ENCODE results near the gene PAFAH1B1.

PAFAH1B1 gene

DNA sequence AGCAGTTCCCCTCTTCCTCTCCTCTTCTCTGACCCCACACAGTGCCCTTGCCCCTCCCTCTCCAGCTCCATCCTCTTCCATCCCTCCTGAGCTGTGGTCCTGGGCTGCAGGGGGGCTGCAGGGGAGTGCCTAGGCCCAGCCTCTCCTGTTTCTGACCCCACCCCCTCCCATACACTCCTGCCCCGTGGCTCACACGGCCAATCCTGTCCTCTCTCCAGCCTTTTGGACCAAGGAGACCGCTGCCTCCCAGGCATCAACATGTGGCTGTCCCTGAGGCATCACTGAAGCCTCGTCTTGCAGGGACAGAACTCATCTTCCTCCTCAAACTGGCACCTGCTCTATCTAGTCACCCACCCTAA is 111.4 kb downstream of the PAFAH1B1 start:
- TF ChIP-seq POLR2AphosphoS5 (IDR thresholded peaks at IDR 0.05; ENCODE audit: low read depth, low read length), result no peak
- TF ChIP-seq, protein P1, sequence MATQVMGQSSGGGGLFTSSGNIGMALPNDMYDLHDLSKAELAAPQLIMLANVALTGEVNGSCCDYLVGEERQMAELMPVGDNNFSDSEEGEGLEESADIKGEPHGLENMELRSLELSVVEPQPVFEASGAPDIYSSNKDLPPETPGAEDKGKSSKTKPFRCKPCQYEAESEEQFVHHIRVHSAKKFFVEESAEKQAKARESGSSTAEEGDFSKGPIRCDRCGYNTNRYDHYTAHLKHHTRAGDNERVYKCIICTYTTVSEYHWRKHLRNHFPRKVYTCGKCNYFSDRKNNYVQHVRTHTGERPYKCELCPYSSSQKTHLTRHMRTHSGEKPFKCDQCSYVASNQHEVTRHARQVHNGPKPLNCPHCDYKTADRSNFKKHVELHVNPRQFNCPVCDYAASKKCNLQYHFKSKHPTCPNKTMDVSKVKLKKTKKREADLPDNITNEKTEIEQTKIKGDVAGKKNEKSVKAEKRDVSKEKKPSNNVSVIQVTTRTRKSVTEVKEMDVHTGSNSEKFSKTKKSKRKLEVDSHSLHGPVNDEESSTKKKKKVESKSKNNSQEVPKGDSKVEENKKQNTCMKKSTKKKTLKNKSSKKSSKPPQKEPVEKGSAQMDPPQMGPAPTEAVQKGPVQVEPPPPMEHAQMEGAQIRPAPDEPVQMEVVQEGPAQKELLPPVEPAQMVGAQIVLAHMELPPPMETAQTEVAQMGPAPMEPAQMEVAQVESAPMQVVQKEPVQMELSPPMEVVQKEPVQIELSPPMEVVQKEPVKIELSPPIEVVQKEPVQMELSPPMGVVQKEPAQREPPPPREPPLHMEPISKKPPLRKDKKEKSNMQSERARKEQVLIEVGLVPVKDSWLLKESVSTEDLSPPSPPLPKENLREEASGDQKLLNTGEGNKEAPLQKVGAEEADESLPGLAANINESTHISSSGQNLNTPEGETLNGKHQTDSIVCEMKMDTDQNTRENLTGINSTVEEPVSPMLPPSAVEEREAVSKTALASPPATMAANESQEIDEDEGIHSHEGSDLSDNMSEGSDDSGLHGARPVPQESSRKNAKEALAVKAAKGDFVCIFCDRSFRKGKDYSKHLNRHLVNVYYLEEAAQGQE (IDR thresholded peaks at IDR 0.05; ENCODE audit: insufficient read depth in 1 of 2, low read depth in 2 of 2, low read length in 2 of 2), result no peak
- TF ChIP-seq TAF1 (IDR thresholded peaks at IDR 0.05; ENCODE audit: borderline replicate concordance, insufficient read depth, low read length), result no peak
- no peak for TF ChIP-seq FOXP2 (optimal IDR thresholded peaks at IDR 0.05; ENCODE audit: borderline replicate concordance, extremely low read depth, extremely low read length, insufficient read depth)
- no peak for TF ChIP-seq SIN3A (IDR thresholded peaks at IDR 0.05; ENCODE audit: borderline replicate concordance, insufficient read depth, low read length)

DNA sequence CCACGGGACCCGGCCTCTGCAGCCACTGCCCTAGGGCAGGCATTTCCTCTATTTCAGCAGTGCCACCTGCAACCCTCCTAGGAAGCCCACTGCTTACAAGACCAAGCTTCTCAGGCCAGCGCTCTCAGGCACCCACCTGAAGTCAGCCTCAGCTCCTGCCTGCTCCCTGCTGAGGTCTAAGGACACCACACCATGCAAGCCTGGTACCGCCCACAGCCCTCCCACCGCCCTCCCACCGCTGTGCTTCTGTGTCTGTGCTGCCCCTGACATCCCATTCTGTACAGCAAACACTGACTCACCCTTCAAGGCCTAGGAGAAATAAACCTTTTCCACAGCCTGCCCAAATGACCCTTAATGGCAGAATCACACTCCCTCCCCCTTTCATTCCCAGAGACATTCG is 111.8 kb downstream of the PAFAH1B1 start:
- TF ChIP-seq, protein P1 (IDR thresholded peaks at IDR 0.05; ENCODE audit: insufficient read depth in 1 of 2, low read depth in 2 of 2, low read length in 2 of 2), result no peak
- TF ChIP-seq FOXP2 (optimal IDR thresholded peaks at IDR 0.05; ENCODE audit: borderline replicate concordance, extremely low read depth, extremely low read length, insufficient read depth) (no peak), POLR2AphosphoS5 (IDR thresholded peaks at IDR 0.05; ENCODE audit: low read depth, low read length) (no peak), TAF1 (IDR thresholded peaks at IDR 0.05; ENCODE audit: borderline replicate concordance, insufficient read depth, low read length) (no peak), SIN3A (IDR thresholded peaks at IDR 0.05; ENCODE audit: borderline replicate concordance, insufficient read depth, low read length) (no peak)

- TF ChIP-seq SIN3A (IDR thresholded peaks at IDR 0.05; ENCODE audit: borderline replicate concordance, insufficient read depth, low read length), result no peak
- no peak for TF ChIP-seq TAF1 (IDR thresholded peaks at IDR 0.05; ENCODE audit: borderline replicate concordance, insufficient read depth, low read length)
- no peak for TF ChIP-seq POLR2AphosphoS5 (IDR thresholded peaks at IDR 0.05; ENCODE audit: low read depth, low read length)
- TF ChIP-seq, protein P1 (IDR thresholded peaks at IDR 0.05; ENCODE audit: insufficient read depth in 1 of 2, low read depth in 2 of 2, low read length in 2 of 2), result no peak
- no peak for TF ChIP-seq FOXP2 (optimal IDR thresholded peaks at IDR 0.05; ENCODE audit: borderline replicate concordance, extremely low read depth, extremely low read length, insufficient read depth)
Observed at GRCh38 chr17:2705888-2706795, 112.7 kb downstream of the PAFAH1B1 start.

GRCh38 chr17:2706911-2707510 is 113.6 kb downstream of the PAFAH1B1 start:
- TF ChIP-seq FOXP2 (optimal IDR thresholded peaks at IDR 0.05; ENCODE audit: borderline replicate concordance, extremely low read depth, extremely low read length, insufficient read depth) (no peak), SIN3A (IDR thresholded peaks at IDR 0.05; ENCODE audit: borderline replicate concordance, insufficient read depth, low read length) (no peak), TAF1 (IDR thresholded peaks at IDR 0.05; ENCODE audit: borderline replicate concordance, insufficient read depth, low read length) (no peak), POLR2AphosphoS5 (IDR thresholded peaks at IDR 0.05; ENCODE audit: low read depth, low read length) (no peak)
- TF ChIP-seq, protein P1 (IDR thresholded peaks at IDR 0.05; ENCODE audit: insufficient read depth in 1 of 2, low read depth in 2 of 2, low read length in 2 of 2), result no peak
